ENCODE measurements around the gene URAD. TPM values are rescaled to one million over a fixed set of nuclear protein-coding genes. Genes with fewer than 3 reads are reported as not detected.

URAD gene
- polyA plus RNA-seq, 2 of the 4 experiments (the other 2 are of a cell fraction) = not detected

DNA sequence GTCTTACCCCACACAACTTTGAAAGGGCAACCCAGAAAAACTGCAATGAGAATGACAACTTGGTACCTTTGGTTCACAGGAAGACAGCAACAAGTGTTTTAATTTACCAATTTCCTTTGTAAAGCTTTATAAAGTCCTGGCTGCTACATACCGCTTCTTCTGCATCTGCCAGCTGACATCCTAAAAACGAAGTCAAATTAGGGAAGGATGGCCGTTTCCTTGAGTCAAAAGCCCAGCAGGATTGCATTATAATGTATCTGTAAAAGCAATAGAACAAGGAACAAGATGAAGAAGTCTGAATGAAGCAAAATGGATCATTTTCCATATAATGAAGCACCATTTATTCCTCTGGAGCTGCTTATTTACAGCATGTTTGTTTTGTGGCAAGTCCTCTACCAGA, 25.8 kb upstream of the URAD start:
- H3K4me1 ChIP-seq = no peaks in the 10 kb centered on the region
- no peak overlapping the region for H3K27ac ChIP-seq
- FAIRE-seq (no peak), DNase-seq (ENCODE audit: low read depth in 1 of 2, low spot score in 1 of 2) (no peak), ATAC-seq (no peak)
- H3K9me3 ChIP-seq = no peaks in the 10 kb centered on the region
- POLR2A ChIA-PET = interaction anchor here (0.6 kb wide), 1 partner anchor 21 kb away, joined by 3 read pairs; no protein-coding TSS in a partner anchor
- no peak overlapping the region for H3K4me2 ChIP-seq
- TF ChIP-seq EHMT2 (IDR thresholded peaks at IDR 0.05; ENCODE audit: low read depth) = no peak
- TF ChIP-seq NFE2L2 (conservative IDR thresholded peaks at IDR 0.05; ENCODE audit: low read length) = no peak
- no peak for TF ChIP-seq HOXA7 (CRISPR knock-in tag; IDR thresholded peaks at IDR 0.05)
- TF ChIP-seq, protein P1, sequence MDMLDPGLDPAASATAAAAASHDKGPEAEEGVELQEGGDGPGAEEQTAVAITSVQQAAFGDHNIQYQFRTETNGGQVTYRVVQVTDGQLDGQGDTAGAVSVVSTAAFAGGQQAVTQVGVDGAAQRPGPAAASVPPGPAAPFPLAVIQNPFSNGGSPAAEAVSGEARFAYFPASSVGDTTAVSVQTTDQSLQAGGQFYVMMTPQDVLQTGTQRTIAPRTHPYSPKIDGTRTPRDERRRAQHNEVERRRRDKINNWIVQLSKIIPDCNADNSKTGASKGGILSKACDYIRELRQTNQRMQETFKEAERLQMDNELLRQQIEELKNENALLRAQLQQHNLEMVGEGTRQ (IDR thresholded peaks at IDR 0.05) = no peak
- TF ChIP-seq CHD2 (IDR thresholded peaks at IDR 0.05; ENCODE audit: low read length, partially characterized antibody) = no peak
- TF ChIP-seq HEYL (CRISPR knock-in tag; IDR thresholded peaks at IDR 0.05) = no peak
- TF ChIP-seq, protein P2, sequence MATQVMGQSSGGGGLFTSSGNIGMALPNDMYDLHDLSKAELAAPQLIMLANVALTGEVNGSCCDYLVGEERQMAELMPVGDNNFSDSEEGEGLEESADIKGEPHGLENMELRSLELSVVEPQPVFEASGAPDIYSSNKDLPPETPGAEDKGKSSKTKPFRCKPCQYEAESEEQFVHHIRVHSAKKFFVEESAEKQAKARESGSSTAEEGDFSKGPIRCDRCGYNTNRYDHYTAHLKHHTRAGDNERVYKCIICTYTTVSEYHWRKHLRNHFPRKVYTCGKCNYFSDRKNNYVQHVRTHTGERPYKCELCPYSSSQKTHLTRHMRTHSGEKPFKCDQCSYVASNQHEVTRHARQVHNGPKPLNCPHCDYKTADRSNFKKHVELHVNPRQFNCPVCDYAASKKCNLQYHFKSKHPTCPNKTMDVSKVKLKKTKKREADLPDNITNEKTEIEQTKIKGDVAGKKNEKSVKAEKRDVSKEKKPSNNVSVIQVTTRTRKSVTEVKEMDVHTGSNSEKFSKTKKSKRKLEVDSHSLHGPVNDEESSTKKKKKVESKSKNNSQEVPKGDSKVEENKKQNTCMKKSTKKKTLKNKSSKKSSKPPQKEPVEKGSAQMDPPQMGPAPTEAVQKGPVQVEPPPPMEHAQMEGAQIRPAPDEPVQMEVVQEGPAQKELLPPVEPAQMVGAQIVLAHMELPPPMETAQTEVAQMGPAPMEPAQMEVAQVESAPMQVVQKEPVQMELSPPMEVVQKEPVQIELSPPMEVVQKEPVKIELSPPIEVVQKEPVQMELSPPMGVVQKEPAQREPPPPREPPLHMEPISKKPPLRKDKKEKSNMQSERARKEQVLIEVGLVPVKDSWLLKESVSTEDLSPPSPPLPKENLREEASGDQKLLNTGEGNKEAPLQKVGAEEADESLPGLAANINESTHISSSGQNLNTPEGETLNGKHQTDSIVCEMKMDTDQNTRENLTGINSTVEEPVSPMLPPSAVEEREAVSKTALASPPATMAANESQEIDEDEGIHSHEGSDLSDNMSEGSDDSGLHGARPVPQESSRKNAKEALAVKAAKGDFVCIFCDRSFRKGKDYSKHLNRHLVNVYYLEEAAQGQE (IDR thresholded peaks at IDR 0.05) = no peak
- TF ChIP-seq CHD4 (IDR thresholded peaks at IDR 0.05; ENCODE audit: borderline replicate concordance) = no peak
- TF ChIP-seq CBX2 (IDR thresholded peaks at IDR 0.05; ENCODE audit: borderline replicate concordance, low read depth) = no peak
- no peak for TF ChIP-seq SMC3 (IDR thresholded peaks at IDR 0.05)
- no peak for TF ChIP-seq SREBF2 (IDR thresholded peaks at IDR 0.05)
- no peak overlapping the region for H3K4me3 ChIP-seq
- 32% methylated on average over 3 of the region's 3 CpGs for WGBS (ENCODE audit: missing lambda C conversion rate)
- CTCF ChIA-PET = no interaction called here

DNA sequence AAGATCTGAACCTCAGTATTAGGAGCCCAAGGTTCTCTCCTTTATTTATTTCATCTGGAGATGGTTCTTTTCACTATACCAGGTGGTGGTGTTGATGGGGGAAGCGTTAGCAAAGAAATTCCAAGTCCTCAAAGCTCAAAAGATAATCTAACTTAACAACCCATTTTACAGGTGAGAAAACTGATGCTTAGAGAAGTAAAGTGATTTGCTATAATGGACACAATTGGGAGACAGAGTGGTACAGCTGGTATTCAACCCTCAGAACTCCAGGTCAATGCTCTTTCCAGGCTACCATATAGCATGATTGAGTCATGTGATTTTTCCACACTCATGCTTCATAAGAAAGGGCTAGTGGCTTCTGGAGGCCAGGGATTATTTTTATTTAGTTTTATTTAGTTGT, 25.0 kb upstream of the URAD start:
- ATAC-seq (no peak), DNase-seq (ENCODE audit: low read depth in 1 of 2, low spot score in 1 of 2) (no peak), FAIRE-seq (no peak)
- Histone ChIP-seq H3K27ac (no peak overlapping the region), H3K4me3 (no peak overlapping the region), H3K4me1 (no peaks in the 10 kb centered on the region), H3K9me3 (no peaks in the 10 kb centered on the region), H3K4me2 (no peak overlapping the region)
- CTCF ChIA-PET = no interaction called here
- whole genome bisulfite sequencing (ENCODE audit: missing lambda C conversion rate) = 32% methylated on average over 1 of the region's 1 CpG
- POLR2A ChIA-PET = no interaction called here
- TF ChIP-seq EP300 (IDR thresholded peaks at IDR 0.05) = no peak
- TF ChIP-seq, protein P3, sequence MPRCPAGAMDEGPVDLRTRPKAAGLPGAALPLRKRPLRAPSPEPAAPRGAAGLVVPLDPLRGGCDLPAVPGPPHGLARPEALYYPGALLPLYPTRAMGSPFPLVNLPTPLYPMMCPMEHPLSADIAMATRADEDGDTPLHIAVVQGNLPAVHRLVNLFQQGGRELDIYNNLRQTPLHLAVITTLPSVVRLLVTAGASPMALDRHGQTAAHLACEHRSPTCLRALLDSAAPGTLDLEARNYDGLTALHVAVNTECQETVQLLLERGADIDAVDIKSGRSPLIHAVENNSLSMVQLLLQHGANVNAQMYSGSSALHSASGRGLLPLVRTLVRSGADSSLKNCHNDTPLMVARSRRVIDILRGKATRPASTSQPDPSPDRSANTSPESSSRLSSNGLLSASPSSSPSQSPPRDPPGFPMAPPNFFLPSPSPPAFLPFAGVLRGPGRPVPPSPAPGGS (IDR thresholded peaks at IDR 0.05) = no peak
- TF ChIP-seq RFX5 (IDR thresholded peaks at IDR 0.05) = no peak
- TF ChIP-seq, protein P4, sequence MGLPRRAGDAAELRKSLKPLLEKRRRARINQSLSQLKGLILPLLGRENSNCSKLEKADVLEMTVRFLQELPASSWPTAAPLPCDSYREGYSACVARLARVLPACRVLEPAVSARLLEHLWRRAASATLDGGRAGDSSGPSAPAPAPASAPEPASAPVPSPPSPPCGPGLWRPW (IDR thresholded peaks at IDR 0.05) = no peak
- no peak for TF ChIP-seq CEBPB (IDR thresholded peaks at IDR 0.05)
- TF ChIP-seq KDM1A (IDR thresholded peaks at IDR 0.05; ENCODE audit: low read depth) = no peak
- TF ChIP-seq RCOR1 (IDR thresholded peaks at IDR 0.05; ENCODE audit: low read depth, low read length) = no peak
- TF ChIP-seq HOXB13 (CRISPR knock-in tag; IDR thresholded peaks at IDR 0.05; ENCODE audit: low read depth) = no peak
- TF ChIP-seq TFCP2L1 (CRISPR knock-in tag; IDR thresholded peaks at IDR 0.05) = no peak
- no peak for TF ChIP-seq FOXS1 (CRISPR knock-in tag; IDR thresholded peaks at IDR 0.05)
- TF ChIP-seq NR3C1 (IDR thresholded peaks at IDR 0.05) = no peak
- TF ChIP-seq, protein P2 (IDR thresholded peaks at IDR 0.05) = no peak
- TF ChIP-seq HOXB5 (CRISPR knock-in tag; IDR thresholded peaks at IDR 0.05) = no peak
